H7 (cell line): ENCODE measurements around the gene ZNF354B. TPM values are rescaled to one million over a fixed set of nuclear protein-coding genes. Genes with fewer than 3 reads are reported as not detected.

Experiments used
- total RNA-seq: library from RNA; depleted of rRNA; stranded (reverse); fragments of >200 nt; shearing (Covaris generic); gene quantifications from 2 replicates; pipeline ENCODE4 v1.2.3, GENCODE V29; 2014; rRNA removed

Gene ZNF354B
- total RNA-seq, 1 experiment from 2014 or later = 2.7 TPM

Other genes starting within 250 kb of the ZNF354B start
- gene CLK4, start 232.9 kb upstream of the ZNF354B start, total RNA-seq = 6.1 and 11.2 TPM in 2 replicates
- 19.4 and 26.0 TPM in 2 replicates for gene ZNF354A, start 129.3 kb upstream of the ZNF354B start, total RNA-seq
- 0.28 and 1.3 TPM in 2 replicates for gene ZFP2, start 36.0 kb downstream of the ZNF354B start, total RNA-seq
- gene ZNF454, start 81.2 kb downstream of the ZNF354B start, total RNA-seq = 0.14 and 1.3 TPM in 2 replicates
- gene GRM6, start 135.4 kb downstream of the ZNF354B start, total RNA-seq = not detected in 2 replicates
- gene ZNF879, start 163.9 kb downstream of the ZNF354B start, total RNA-seq = 2.0 and 2.5 TPM in 2 replicates
- gene ZNF354C, start 200.4 kb downstream of the ZNF354B start, total RNA-seq = 0.03 and 0.07 TPM in 2 replicates